ENCODE results near the gene ACBD6.

The ACBD6 gene

GRCh38 chr1:180294711-180295110 is 207.7 kb downstream of the ACBD6 start:
- Histone ChIP-seq H3K9me3 (ENCODE audit: control insufficient read depth, low read length) (no peaks in the 10 kb centered on the region), H3K4me1 (ENCODE audit: control insufficient read depth, insufficient read depth, low read length, poor library complexity, severe bottlenecking) (peaks cover 3% of the 10 kb centered on the region), H3K27ac (ENCODE audit: insufficient read depth, low read length, poor library complexity, severe bottlenecking) (no peak overlapping the region), H3K36me3 (ENCODE audit: control insufficient read depth, insufficient read depth, low read length) (no peaks in the 10 kb centered on the region), H3K4me3 (ENCODE audit: insufficient read depth, low read depth, low read length, poor library complexity, severe bottlenecking) (no peak overlapping the region), H3K27me3 (replicated peaks; ENCODE audit: control insufficient read depth, insufficient read depth, low read length, poor library complexity, severe bottlenecking) (no peaks in the 10 kb centered on the region)
- DNase-seq: no peak

- no peak for DNase-seq
- Histone ChIP-seq H3K36me3 (ENCODE audit: control insufficient read depth, insufficient read depth, low read length) (peaks cover 5% of the 10 kb centered on the region), H3K4me1 (ENCODE audit: control insufficient read depth, insufficient read depth, low read length, poor library complexity, severe bottlenecking) (peaks cover 3% of the 10 kb centered on the region), H3K4me3 (ENCODE audit: insufficient read depth, low read depth, low read length, poor library complexity, severe bottlenecking) (no peak overlapping the region), H3K27ac (ENCODE audit: insufficient read depth, low read length, poor library complexity, severe bottlenecking) (no peak overlapping the region), H3K9me3 (ENCODE audit: control insufficient read depth, low read length) (no peaks in the 10 kb centered on the region), H3K27me3 (replicated peaks; ENCODE audit: control insufficient read depth, insufficient read depth, low read length, poor library complexity, severe bottlenecking) (no peaks in the 10 kb centered on the region)
Measured at GRCh38 chr1:180291004-180291403, 211.4 kb downstream of the ACBD6 start.

GRCh38 chr1:180290265-180291001 is 211.9 kb downstream of the ACBD6 start:
- no peak for DNase-seq
- H3K4me1 ChIP-seq (ENCODE audit: control insufficient read depth, insufficient read depth, low read length, poor library complexity, severe bottlenecking): peaks cover 3% of the 10 kb centered on the region
- H3K27ac ChIP-seq (ENCODE audit: insufficient read depth, low read length, poor library complexity, severe bottlenecking): no peak overlapping the region
- no peaks in the 10 kb centered on the region for H3K9me3 ChIP-seq (ENCODE audit: control insufficient read depth, low read length)
- H3K36me3 ChIP-seq (ENCODE audit: control insufficient read depth, insufficient read depth, low read length): peaks cover 5% of the 10 kb centered on the region
- H3K4me3 ChIP-seq (ENCODE audit: insufficient read depth, low read depth, low read length, poor library complexity, severe bottlenecking): no peak overlapping the region
- H3K27me3 ChIP-seq (replicated peaks; ENCODE audit: control insufficient read depth, insufficient read depth, low read length, poor library complexity, severe bottlenecking): no peaks in the 10 kb centered on the region

- Histone ChIP-seq H3K27me3 (replicated peaks; ENCODE audit: control insufficient read depth, insufficient read depth, low read length, poor library complexity, severe bottlenecking) (no peaks in the 10 kb centered on the region), H3K36me3 (ENCODE audit: control insufficient read depth, insufficient read depth, low read length) (peaks cover 5% of the 10 kb centered on the region), H3K9me3 (ENCODE audit: control insufficient read depth, low read length) (no peaks in the 10 kb centered on the region), H3K4me3 (ENCODE audit: insufficient read depth, low read depth, low read length, poor library complexity, severe bottlenecking) (no peak overlapping the region), H3K27ac (ENCODE audit: insufficient read depth, low read length, poor library complexity, severe bottlenecking) (no peak overlapping the region), H3K4me1 (ENCODE audit: control insufficient read depth, insufficient read depth, low read length, poor library complexity, severe bottlenecking) (peaks cover 3% of the 10 kb centered on the region)
- DNase-seq: no peak
Measured at GRCh38 chr1:180288940-180289339, 213.4 kb downstream of the ACBD6 start.

GRCh38 chr1:180287988-180288705 is 214.2 kb downstream of the ACBD6 start:
- H3K4me1 ChIP-seq (ENCODE audit: control insufficient read depth, insufficient read depth, low read length, poor library complexity, severe bottlenecking): peaks cover 3% of the 10 kb centered on the region
- peaks cover 5% of the 10 kb centered on the region for H3K36me3 ChIP-seq (ENCODE audit: control insufficient read depth, insufficient read depth, low read length)
- H3K9me3 ChIP-seq (ENCODE audit: control insufficient read depth, low read length): no peaks in the 10 kb centered on the region
- H3K4me3 ChIP-seq (ENCODE audit: insufficient read depth, low read depth, low read length, poor library complexity, severe bottlenecking): no peak overlapping the region
- H3K27me3 ChIP-seq (replicated peaks; ENCODE audit: control insufficient read depth, insufficient read depth, low read length, poor library complexity, severe bottlenecking): no peaks in the 10 kb centered on the region
- no peak overlapping the region for H3K27ac ChIP-seq (ENCODE audit: insufficient read depth, low read length, poor library complexity, severe bottlenecking)
- no peak for DNase-seq

- H3K4me1 ChIP-seq (ENCODE audit: control insufficient read depth, insufficient read depth, low read length, poor library complexity, severe bottlenecking): peaks cover 3% of the 10 kb centered on the region
- H3K36me3 ChIP-seq (ENCODE audit: control insufficient read depth, insufficient read depth, low read length): peaks cover 5% of the 10 kb centered on the region
- no peaks in the 10 kb centered on the region for H3K9me3 ChIP-seq (ENCODE audit: control insufficient read depth, low read length)
- no peak overlapping the region for H3K4me3 ChIP-seq (ENCODE audit: insufficient read depth, low read depth, low read length, poor library complexity, severe bottlenecking)
- no peak for DNase-seq
- no peak overlapping the region for H3K27ac ChIP-seq (ENCODE audit: insufficient read depth, low read length, poor library complexity, severe bottlenecking)
- H3K27me3 ChIP-seq (replicated peaks; ENCODE audit: control insufficient read depth, insufficient read depth, low read length, poor library complexity, severe bottlenecking): no peaks in the 10 kb centered on the region
Measured at GRCh38 chr1:180286417-180286816, 216.0 kb downstream of the ACBD6 start.

GRCh38 chr1:180283098-180283497 is 219.3 kb downstream of the ACBD6 start:
- peaks cover 11% of the 10 kb centered on the region for H3K36me3 ChIP-seq (ENCODE audit: control insufficient read depth, insufficient read depth, low read length)
- H3K4me3 ChIP-seq (ENCODE audit: insufficient read depth, low read depth, low read length, poor library complexity, severe bottlenecking): no peak overlapping the region
- H3K4me1 ChIP-seq (ENCODE audit: control insufficient read depth, insufficient read depth, low read length, poor library complexity, severe bottlenecking): no peaks in the 10 kb centered on the region
- no peaks in the 10 kb centered on the region for H3K9me3 ChIP-seq (ENCODE audit: control insufficient read depth, low read length)
- DNase-seq: no peak
- no peak overlapping the region for H3K27ac ChIP-seq (ENCODE audit: insufficient read depth, low read length, poor library complexity, severe bottlenecking)
- no peaks in the 10 kb centered on the region for H3K27me3 ChIP-seq (replicated peaks; ENCODE audit: control insufficient read depth, insufficient read depth, low read length, poor library complexity, severe bottlenecking)

GRCh38 chr1:180282401-180283044 is 219.9 kb downstream of the ACBD6 start:
- DNase-seq: no peak
- Histone ChIP-seq H3K36me3 (ENCODE audit: control insufficient read depth, insufficient read depth, low read length) (peaks cover 8% of the 10 kb centered on the region), H3K4me3 (ENCODE audit: insufficient read depth, low read depth, low read length, poor library complexity, severe bottlenecking) (no peak overlapping the region), H3K4me1 (ENCODE audit: control insufficient read depth, insufficient read depth, low read length, poor library complexity, severe bottlenecking) (no peaks in the 10 kb centered on the region), H3K27me3 (replicated peaks; ENCODE audit: control insufficient read depth, insufficient read depth, low read length, poor library complexity, severe bottlenecking) (no peaks in the 10 kb centered on the region), H3K27ac (ENCODE audit: insufficient read depth, low read length, poor library complexity, severe bottlenecking) (no peak overlapping the region), H3K9me3 (ENCODE audit: control insufficient read depth, low read length) (no peaks in the 10 kb centered on the region)

GRCh38 chr1:180281490-180281889 is 220.9 kb downstream of the ACBD6 start:
- H3K27ac ChIP-seq (ENCODE audit: insufficient read depth, low read length, poor library complexity, severe bottlenecking): no peak overlapping the region
- no peaks in the 10 kb centered on the region for H3K27me3 ChIP-seq (replicated peaks; ENCODE audit: control insufficient read depth, insufficient read depth, low read length, poor library complexity, severe bottlenecking)
- H3K4me3 ChIP-seq (ENCODE audit: insufficient read depth, low read depth, low read length, poor library complexity, severe bottlenecking): no peak overlapping the region
- H3K36me3 ChIP-seq (ENCODE audit: control insufficient read depth, insufficient read depth, low read length): peaks cover 8% of the 10 kb centered on the region
- no peaks in the 10 kb centered on the region for H3K4me1 ChIP-seq (ENCODE audit: control insufficient read depth, insufficient read depth, low read length, poor library complexity, severe bottlenecking)
- no peak for DNase-seq
- no peaks in the 10 kb centered on the region for H3K9me3 ChIP-seq (ENCODE audit: control insufficient read depth, low read length)

- H3K4me1 ChIP-seq (ENCODE audit: control insufficient read depth, insufficient read depth, low read length, poor library complexity, severe bottlenecking): no peaks in the 10 kb centered on the region
- no peaks in the 10 kb centered on the region for H3K27me3 ChIP-seq (replicated peaks; ENCODE audit: control insufficient read depth, insufficient read depth, low read length, poor library complexity, severe bottlenecking)
Measured at GRCh38 chr1:180280617-180281016, 221.8 kb downstream of the ACBD6 start.

More at GRCh38 chr1:180280617-180281016, 221.8 kb downstream of the ACBD6 start:
- DNase-seq: no peak
- no peak overlapping the region for H3K4me3 ChIP-seq (ENCODE audit: insufficient read depth, low read depth, low read length, poor library complexity, severe bottlenecking)
- H3K27ac ChIP-seq (ENCODE audit: insufficient read depth, low read length, poor library complexity, severe bottlenecking): no peak overlapping the region
- H3K36me3 ChIP-seq (ENCODE audit: control insufficient read depth, insufficient read depth, low read length): peaks cover 13% of the 10 kb centered on the region
- H3K9me3 ChIP-seq (ENCODE audit: control insufficient read depth, low read length): no peaks in the 10 kb centered on the region
